Vagina (tissue), 2 donors: ENCODE measurements around the gene COL23A1.

Experiments used
- POLR2A ChIP-seq, 2 donors: fragments of 450-650 bp; IDR thresholded peaks; one replicate each; pipeline ENCODE4 v1.6.1; 2017; ENCODE audit warnings: antibody characterized with exemption in 2 of 2, mild to moderate bottlenecking in 2 of 2, moderate library complexity in 2 of 2
- POLR2AphosphoS5 ChIP-seq, 2 donors: sonication (generic); formaldehyde crosslinking; IDR thresholded peaks; one replicate each; pipeline ENCODE4 v1.9.0; 2017; ENCODE audit warnings: antibody characterized with exemption in 2 of 2, mild to moderate bottlenecking in 2 of 2, low read depth in 1 of 2; ENCODE audit not compliant: insufficient read depth in 1 of 2
- TF ChIP-seq, protein P1 (sequence below), 3 experiments: fragments of 450-650 bp in 2 of 3; fragments of 200-600 bp in 1 of 3; sonication (generic) in 1 of 3; IDR thresholded peaks; one replicate each; pipeline ENCODE4 v1.5.1; 2017 to 2019; ENCODE audit warnings: antibody characterized with exemption in 3 of 3, mild to moderate bottlenecking in 2 of 3, moderate library complexity in 2 of 3

- TF ChIP-seq, protein P1, sequence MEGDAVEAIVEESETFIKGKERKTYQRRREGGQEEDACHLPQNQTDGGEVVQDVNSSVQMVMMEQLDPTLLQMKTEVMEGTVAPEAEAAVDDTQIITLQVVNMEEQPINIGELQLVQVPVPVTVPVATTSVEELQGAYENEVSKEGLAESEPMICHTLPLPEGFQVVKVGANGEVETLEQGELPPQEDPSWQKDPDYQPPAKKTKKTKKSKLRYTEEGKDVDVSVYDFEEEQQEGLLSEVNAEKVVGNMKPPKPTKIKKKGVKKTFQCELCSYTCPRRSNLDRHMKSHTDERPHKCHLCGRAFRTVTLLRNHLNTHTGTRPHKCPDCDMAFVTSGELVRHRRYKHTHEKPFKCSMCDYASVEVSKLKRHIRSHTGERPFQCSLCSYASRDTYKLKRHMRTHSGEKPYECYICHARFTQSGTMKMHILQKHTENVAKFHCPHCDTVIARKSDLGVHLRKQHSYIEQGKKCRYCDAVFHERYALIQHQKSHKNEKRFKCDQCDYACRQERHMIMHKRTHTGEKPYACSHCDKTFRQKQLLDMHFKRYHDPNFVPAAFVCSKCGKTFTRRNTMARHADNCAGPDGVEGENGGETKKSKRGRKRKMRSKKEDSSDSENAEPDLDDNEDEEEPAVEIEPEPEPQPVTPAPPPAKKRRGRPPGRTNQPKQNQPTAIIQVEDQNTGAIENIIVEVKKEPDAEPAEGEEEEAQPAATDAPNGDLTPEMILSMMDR (IDR thresholded peaks at IDR 0.05), result no peak
- TF ChIP-seq POLR2A (IDR thresholded peaks at IDR 0.05) (no peak), POLR2AphosphoS5 (IDR thresholded peaks at IDR 0.05; ENCODE audit: insufficient read depth in 1 of 2, low read depth in 1 of 2) (no peak)
These were observed 249.6 kb downstream of the COL23A1 start for GRCh38 chr5:178340637-178341036.
